NCI-H2081 (cell line): ENCODE data around the gene TMEM231.
"Not testable (repeated sequence)": the region's sequence is repeated elsewhere in the genome, so short reads cannot be mapped to it uniquely, and the experiment has no call there.

Experiments
- DNase-seq, 2 experiments: peaks; one replicate each; lab custom pipeline; 2025; lab: John Stamatoyannopoulos, UW

TMEM231 gene

DNA sequence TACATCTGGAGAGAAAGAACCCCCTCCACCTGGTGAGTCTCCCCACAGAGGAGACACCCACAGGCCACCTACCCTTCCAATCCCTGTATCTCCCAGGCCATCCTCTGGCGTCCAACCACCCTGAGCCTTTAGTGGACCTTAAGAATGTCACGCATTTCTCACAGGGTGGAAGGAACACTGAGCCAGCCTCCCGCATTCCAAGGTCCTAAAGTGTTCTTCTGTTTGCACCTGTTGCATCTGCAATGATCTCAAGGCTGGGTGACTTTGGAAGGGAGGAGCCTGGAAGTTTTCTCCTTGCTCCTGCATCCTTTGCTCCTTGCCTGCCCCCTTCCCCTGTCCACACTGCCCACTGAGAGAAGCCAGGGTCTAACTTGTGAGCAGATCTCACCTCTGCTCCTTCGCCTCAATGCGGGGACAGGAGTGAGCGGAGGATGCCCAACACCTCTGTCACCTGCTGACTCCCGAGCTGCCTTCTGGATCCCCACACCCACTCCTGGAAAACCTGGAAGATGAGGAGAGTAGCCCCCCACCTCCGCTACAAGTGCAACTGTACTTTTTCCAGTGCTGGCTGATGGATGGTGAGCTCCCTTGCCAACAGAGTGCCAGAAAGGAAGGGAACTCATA, 23.8 kb downstream of the TMEM231 start:
- DNase-seq: no peak

DNA sequence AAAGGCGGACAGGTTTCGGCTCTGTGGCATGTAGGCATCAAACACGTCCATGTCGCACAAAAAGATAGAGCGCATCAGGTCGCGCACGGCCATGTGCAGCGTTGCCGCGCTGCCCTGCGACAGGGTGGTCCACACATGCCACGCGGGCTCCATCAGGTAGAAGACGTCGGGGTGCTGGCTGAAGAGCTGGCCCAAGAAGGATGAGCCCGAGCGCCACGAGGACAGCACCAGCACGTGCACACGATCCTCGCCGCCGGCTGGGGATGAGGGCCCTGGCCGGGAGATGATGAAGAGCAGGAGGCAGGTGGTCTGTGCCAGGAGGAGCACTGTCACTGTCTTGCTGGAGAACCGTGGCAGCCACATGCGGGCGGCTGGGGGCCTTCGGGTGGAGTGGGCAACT, 26.1 kb downstream of the TMEM231 start:
- no peak for DNase-seq

DNA sequence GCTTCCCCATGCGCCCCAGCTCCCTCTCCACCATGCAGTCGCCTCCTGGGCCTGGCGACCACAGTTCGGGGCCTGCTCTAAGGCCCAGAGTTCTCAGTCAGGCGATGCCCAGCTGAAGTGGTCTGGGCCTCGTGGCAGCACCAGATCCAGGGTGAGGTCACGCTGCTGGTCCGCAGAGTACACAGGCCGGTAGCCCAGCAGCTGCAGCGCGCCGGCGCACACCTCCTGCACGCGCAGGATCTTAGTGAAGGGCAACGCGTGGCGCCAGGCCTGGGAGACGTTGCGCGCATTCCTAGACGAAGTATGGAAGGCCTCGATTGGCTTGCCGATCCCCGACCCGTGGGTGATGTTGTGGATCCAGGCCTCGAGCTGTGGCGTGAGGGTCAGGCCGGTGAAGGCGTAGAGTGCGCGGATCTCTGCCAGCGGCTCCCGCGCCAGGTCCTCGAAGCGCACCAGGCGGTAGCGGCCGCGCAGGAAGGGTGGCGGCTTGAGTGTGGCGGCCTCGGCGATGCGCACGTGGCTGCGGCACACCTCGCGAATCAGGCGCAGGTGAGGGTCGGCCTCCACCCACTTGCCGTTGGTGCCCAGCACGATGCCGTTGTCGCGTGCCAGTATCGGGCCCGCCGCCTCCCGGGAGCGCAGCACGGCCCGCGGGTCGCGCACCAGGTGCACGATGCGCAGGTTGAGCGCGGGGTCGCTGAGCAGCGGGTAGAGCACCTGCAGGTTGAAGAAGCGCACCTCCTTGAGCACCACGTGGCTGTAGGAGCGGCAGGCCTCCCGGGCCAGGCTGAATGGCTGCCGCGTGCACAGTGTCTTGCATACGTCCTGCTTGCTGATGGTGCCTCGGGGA, 26.8 kb downstream of the TMEM231 start:
- DNase-seq: no peak

DNA sequence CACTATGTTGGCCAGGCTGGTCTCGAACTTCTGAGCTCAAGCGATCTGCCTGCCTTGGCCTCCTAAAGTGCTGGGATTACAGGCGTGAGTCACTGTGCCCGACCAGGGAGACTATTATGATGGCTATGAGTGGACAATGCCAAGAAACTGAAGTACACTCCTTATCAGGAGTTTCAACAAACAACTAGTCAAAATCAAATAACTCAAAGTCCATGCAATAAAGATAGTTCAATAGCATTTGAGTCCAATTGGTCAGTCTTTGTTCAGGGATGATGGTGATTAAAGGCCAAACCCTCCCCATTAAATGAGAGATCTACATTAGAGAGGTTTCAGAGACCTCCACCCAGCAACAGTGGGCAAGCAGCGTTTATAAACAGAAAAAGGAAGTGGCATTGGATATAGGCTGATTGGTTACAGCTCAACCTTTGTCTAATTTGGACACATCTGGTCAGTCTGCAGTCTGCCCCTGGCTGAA, 28.2 kb downstream of the TMEM231 start:
- DNase-seq: no peak

DNA sequence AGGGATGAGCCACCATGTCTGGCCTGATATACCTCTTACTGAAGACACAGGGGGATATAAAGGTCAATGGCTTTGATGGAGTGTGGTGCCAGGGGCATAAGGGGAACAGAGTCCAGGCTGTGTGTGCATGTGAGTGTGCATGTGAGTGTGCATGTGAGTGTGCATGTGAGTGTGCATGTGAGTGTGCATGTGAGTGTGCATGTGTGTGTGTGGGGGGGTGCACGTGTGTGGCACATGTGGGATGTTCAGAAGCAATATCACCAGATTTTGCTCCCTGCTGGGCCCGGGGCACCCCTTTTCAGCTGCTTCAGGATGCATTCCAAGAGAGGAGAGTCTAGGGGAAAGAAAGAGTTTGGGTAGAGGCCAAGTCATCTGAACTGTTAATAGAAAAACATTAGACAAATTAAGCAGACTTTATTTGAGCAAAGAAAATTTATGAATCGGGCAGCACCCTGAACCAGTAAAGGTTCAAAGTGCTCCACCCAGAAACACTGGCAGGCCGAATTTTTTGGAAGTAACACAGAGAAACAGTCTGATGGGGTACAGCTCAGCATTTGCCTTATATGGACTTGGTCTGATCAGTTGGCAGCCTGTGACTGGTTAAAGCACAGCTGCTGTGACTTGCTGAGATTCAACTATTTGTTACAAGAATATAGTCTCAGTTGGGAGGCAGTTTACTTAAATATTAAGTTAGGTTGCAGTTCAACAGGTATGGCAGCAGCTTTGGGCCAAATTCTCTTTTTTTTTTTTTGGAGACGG, 29.8 kb downstream of the TMEM231 start:
- no peak for DNase-seq

DNA sequence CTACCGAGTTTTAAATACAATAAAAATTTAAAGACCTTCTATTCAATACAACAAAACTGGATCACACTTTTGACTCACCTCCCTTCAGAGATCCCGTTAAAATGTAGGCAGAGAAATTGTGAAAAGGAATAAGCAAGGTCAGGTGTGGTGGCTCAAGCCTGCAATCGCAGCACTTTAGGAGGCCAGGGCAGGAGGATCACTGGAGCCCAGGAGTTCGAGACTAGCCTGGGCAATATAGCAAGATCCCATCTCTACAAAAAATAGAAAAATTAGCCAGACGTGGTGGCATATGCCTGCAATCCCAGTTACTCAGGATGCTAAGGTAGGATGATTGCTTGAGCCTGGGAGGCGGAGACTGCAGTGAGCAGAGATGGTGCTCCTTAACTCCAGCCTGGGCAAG, 36.9 kb downstream of the TMEM231 start:
- DNase-seq: no peak

DNA sequence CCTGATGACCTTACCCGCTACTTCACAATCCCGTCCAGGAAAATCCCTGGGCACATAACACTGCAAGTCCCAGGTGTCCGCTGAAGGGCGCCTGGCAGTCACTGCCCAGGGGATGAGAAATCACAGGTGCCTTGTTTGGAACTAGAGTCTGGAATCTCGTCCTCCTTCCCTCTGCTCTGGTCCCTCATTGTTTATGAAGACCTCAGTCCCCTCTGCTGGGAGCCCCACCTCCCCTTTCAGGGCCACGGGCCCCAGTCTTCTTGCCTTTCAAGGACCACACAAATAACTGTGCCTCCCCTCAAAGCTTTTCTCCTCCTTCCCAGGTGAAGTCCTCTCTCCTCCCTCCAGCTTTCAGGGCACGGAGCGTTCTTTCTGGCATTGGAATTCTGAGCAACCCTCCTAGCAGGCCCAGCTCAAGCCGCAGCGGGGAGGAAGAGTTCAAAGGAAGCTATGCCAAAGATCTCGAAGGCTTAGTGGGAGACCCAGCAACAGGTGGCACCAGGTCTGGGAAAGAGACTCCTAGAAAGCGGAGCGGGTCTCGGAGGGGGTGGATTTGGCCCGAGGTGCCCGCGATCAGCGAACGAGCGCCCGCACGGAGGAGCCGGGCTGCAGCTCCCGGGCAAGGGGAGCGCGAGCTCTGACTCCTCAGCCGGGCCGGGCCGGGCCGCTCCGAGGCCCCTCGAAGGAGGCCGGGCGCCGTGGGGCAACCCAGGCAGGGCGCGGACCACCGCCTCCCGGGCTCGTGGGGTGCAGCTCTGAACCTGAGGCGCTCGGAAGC, 39.7 kb downstream of the TMEM231 start:
- DNase-seq: peak in 1 of 2 experiments; percentile 0

DNA sequence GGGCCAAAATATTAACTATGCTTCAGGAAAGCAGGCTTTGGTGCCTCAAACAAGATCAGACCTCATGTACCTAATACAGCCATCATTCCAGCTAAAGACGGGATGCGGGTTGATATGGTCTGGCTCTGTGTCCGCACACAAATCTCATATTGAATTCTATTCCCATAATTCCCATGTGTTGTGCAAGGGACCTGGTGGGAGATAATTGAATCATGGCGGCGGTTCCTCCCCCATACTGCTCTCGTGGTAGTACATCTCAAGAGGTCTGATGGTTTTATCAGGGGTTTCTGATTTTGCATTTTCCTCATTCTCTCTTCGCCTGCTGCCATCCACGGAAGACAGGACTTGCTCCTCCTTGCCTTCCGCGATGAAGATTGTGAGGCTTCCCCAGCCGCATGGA, 41.8 kb downstream of the TMEM231 start:
- DNase-seq: no peak

DNA sequence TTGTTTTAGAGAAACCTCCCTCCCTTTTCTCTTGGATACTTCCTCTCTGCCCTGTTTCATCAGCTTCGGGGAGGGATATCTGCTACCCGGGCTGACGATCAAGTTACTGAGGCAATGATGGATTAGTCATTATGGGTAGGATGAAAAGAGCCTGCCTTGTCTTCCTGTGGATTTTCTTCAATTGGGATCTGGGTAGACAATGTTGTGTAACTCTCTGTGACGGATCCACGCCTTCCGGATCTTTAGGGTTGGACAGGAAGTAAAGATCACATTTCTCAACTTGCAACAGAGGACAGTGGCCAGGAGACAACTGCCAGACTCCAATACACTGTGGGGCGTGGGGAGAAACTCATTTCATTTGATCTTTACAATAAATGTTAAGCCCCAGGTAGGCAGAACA, 49.5 kb downstream of the TMEM231 start:
- DNase-seq: no peak

DNA sequence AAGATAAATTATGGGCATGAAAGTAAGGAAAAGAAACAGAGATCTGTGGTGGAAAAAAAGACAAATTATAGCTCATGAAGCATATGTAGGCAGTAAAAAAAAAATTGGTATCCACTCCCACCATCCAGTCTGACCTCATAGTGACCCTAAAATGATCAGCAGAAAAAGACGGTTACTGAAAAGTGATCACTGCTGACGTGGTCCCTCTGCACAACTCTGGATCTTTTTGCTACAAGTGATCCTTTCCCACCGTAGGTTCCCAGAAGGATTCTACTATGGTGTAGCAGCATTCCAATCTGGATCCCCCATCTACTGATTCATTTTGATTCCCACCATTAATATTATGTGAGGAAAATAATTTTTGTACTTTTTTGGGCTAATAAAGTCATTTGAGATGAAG, 49.9 kb downstream of the TMEM231 start:
- no peak for DNase-seq

DNA sequence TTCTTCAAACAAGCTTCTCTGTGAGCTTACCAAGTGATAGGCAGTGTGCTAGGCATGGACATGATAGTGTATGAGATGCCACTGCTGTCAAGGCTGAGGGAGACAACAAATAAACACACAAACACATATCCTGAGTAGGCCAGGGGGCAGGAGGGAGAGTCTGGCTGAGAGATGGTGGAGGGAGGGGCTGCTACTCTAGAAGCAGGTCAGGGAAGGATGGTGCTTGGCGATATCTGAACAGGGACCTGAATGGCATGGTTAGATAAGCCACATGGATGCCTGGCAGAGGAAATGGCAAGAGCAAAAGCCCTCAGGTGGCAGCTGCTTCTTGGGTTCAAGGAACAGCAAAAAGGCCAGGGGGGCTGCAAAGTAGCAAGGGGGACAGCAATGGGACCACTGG, 52.3 kb downstream of the TMEM231 start:
- no peak for DNase-seq

DNA sequence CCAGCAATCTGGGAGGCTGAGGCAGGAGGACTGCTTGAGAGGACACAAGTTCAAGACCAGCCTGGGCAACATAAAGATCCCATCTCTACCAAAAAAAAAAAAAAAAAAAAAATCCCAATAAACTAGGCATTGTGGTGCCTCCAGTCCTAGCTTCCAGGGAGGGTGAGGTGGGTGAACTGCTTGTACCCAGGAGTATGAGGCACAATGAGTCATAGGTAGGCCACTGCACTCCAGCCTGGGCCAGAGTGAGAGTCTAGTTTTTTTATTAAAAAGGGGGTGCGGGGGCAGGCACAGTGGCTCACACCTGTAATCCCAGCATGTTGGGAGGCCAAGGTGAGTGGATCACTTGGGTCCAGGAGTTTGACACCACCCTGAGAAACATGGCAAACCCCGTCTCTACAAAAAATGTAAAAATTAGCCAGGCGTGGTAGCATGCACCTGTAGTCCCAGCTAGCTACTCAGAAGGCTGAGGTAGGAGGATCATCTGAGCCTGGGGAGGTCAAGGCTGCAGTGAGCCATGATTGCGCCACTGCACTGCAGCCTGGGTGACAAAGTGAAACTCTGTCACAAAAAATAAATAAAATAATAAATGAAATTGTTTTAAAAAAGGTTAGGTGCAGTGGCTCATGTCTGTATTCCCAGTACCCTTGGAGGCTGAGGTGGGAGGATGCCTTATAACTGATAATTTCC, 53.0 kb downstream of the TMEM231 start:
- DNase-seq: no peak

DNA sequence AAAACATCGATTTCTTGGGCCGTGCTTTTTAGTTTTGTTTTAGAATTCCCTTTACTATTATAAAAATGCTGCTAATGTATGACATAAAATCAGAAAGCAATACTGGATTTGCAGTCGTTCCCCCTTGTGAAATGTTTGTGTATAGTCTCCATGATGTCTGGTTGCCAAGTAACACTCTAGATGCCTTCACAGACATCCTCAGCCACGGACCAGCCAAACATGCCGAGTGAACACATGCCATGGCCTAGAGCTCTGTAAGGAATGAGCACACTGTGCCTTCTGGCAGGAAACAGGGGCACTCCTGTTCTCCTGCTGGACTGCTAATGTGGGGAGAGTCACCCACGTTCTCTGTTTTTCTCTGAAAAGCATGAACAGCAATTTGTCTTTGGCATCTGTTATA, 54.2 kb downstream of the TMEM231 start:
- not testable (repeated sequence) for DNase-seq

DNA sequence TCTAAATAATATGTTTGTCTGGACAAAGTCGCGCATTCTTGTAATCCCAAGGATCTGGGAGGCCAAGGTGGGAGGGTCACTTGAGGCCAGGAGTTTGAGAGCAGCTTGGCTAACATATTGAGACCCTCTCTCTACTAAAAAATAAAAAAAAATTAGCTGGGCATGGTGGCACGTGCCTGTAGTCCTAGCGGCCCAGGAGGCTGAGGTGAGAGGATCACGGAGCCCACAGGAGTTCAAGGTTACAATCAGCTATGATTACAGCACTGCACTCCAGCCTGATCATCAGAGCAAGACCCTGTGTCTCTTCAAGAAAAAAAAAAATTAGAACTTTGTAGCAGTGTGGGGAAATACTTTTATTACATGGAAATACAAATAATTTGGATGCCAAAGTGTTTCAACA, 54.7 kb downstream of the TMEM231 start:
- DNase-seq: no peak

DNA sequence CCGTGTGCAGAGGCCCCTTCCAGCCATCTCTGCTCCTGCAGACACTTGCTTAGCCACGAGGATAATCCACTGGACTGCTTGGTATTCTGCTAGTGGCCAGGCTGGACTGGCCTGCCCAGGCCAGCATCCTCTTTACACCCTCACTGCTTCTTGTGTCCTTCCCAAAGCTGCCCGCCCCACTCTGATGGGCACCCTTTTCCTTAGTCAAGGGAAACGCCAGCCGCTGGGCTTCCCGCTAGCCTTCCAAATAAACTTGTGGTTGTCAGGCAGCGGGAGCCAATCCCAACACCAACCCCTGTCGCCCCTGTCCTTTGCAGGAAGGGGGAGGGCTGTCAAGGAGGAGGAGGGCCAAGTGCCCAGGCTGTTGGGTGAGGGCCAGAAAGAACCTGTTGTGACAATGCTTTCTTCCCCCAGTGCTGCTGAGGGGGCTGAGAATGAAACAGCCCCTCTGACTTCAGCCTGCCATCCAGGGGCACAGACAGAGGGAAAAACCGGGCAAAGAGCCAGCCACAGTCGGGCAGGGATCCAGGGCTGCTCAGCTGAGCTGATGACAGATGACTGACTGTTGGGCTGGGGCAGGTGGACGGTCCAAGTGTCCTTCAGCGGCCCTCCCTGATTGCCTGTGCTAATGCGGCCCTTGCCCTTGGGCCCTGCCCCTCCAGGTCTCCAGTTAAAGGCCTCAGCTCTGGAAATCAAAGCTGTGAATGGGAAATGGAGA, 57.3 kb downstream of the TMEM231 start:
- DNase-seq: peak; percentile 33 to 74

DNA sequence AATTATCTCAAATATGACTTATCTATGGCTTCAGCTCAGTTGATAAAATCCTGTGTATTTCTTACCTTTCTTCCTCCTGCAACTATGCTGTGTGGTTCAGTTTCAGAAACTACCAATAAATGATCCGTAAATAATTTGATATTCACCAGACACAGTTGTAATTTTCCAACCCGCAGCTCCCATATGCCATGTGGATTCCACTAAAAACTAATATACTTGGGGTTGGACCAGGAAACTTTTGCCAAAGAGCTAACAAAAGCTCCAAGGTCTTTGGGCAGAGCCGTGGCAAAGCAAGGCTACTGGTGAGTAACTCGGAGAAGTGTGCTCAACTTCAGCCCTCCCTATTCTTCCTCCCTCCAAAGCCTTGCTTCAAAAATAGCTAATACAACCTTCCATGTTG, 58.5 kb downstream of the TMEM231 start:
- DNase-seq: no peak

DNA sequence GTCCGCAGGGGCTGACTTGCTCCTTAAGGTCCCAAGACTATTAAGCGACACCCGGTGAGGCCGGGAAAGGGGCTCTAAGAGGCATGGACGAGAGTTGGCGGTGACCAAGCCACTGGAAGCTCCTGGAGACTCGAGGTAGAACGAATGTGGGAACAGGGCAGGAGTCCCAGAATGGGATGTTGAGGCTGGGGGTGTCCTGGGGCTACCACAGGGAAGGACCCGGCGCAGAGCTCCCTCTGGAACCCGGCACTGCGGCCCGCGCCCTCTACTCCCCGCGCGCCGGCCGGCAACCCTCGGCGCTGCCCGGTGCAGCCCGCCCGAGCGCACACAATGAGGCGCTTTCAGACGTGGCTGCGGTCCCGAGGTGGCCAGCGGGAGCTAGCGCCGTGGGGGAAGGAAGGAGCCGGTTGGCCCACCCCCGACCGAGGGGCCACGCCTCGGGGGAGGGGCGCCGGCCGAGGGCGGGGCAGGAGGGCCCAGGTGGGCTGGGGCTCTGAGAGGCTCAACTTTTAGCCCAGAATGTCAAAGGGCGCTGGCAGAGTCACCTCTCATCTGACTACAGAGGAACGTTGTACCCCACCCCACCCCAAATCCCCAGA, 60.9 kb downstream of the TMEM231 start, which contains the start of gene CHST6:
CHST6 (minus strand) TSS at position 366 of the 599 bp plus-strand sequence. CDS start 15,613 bp downstream, outside the sequence.
- no peak for DNase-seq

DNA sequence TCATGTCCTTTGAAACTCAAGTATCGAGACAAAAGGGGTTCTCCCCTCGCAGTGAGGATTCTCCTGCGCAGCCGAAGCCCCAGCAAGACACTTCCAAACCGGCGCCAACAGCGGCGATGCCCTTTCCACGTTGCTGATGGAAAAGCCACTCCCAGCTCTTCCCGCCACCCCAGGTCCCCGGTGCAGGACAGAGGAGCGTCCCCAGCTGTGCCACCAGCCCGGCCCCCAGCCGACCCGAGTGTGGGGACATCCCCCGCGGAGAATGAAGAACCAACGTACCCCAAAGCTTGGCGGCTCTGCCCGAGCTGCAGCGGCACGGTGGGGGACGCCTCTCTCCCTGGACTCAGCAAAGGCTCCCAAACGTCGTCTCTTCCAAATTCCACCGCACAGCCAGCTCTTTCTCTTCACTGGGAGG, 61.4 kb downstream of the TMEM231 start:
- no peak for DNase-seq

DNA sequence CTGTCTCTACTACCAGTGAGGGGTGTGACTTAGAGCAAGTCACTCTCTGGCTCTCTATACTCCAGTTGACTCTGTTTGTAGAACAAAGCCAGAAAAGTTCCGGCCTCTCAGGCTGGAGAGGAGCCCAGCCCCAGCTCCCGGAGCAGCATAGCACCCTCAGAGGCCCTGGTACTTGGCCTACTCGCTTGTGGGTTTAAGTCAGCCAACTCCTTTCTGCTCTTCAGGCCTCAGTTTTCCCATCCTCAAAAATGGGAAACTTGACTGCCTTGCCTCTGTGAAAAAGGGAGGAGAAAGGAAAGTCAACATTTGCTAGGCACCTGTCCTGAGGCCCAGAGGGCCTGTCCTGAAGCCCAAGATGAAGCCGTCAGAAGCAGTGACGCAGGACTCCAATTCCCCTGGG, 61.9 kb downstream of the TMEM231 start:
- DNase-seq: no peak

DNA sequence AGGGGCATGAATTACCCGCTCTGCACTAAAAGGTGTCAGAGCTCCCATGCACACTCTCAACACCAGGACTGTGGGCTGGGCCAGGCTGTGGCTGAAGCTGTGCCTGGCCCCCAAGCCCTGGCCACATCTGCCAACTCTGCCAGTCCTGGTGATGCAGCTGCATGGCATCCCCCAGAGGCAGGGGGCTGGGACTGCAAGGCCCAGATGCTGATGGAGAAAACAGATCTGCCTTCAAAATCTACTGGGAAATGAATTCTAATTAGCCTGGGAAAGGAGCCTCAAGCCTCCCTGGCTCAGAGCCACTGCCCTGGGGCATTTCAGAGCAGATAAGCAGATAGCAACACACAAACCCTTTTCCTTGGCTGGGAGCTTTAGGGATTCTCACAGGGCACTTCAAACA, 64.2 kb downstream of the TMEM231 start:
- peak; percentile 5 to 51 for DNase-seq
